Measurements from ENCODE around the gene SAMD14.

SAMD14 gene

GRCh38 chr17:50128441-50129352 is 1.3 kb downstream of the SAMD14 start:
- TF ChIP-seq ZFX (IDR thresholded peaks at IDR 0.05) (no peak), CTCF (conservative IDR thresholded peaks at IDR 0.05) (no peak)
- H3K27ac ChIP-seq: no peak overlapping the region

- TF ChIP-seq CTCF (conservative IDR thresholded peaks at IDR 0.05) (no peak), ZFX (IDR thresholded peaks at IDR 0.05) (no peak)
These were observed 2.1 kb downstream of the SAMD14 start for GRCh38 chr17:50127697-50128361.

GRCh38 chr17:50125420-50125997 is 4.5 kb downstream of the SAMD14 start:
- TF ChIP-seq ZFX (IDR thresholded peaks at IDR 0.05) (no peak), CTCF (conservative IDR thresholded peaks at IDR 0.05) (no peak)
- no peak overlapping the region for H3K27ac ChIP-seq

More at GRCh38 chr17:50127697-50128361, 2.1 kb downstream of the SAMD14 start:
- no peak overlapping the region for H3K27ac ChIP-seq

GRCh38 chr17:50123649-50124349 is 6.2 kb downstream of the SAMD14 start:
- peak overlapping the region; percentile 14; the same call in 1 of the 2 replicates for H3K27ac ChIP-seq
- no peak for TF ChIP-seq CTCF (conservative IDR thresholded peaks at IDR 0.05)
- no peak for TF ChIP-seq ZFX (IDR thresholded peaks at IDR 0.05)

- TF ChIP-seq ZFX (IDR thresholded peaks at IDR 0.05) (no peak), CTCF (conservative IDR thresholded peaks at IDR 0.05) (no peak)
- H3K27ac ChIP-seq: peak overlapping the region; percentile 64
These were observed 7.0 kb downstream of the SAMD14 start for GRCh38 chr17:50122945-50123344.

- peak overlapping the region; percentile 64 for H3K27ac ChIP-seq
- TF ChIP-seq ZFX (IDR thresholded peaks at IDR 0.05) (no peak), CTCF (conservative IDR thresholded peaks at IDR 0.05) (no peak)
These were observed 9.3 kb downstream of the SAMD14 start for GRCh38 chr17:50120475-50121253.

Measured in C4-2B (cell line).